GM13977 (cell line): ENCODE data around the gene HMGN3.

Experiments used
- DNase-seq: peaks from one replicate; pipeline ENCODE4 v3.0.0; 2012; ENCODE audit warnings: low spot score
- CTCF ChIP-seq: IDR thresholded peaks from 2 replicates; pipeline ENCODE4 v1.5.1; 2012; ENCODE audit warnings: mild to moderate bottlenecking, control low read depth; ENCODE audit not compliant: insufficient read depth; ENCODE audit errors: extremely low read depth, missing control alignments
- in situ Hi-C: fragments of 300-500 bp; cut with MboI; formaldehyde crosslinking; loops from one replicate; pipeline ENCODE4 v1.12.0; 2022; ENCODE audit warnings: low sequenced_read_pairs, low pct_unique_long_range_greater_than_20kb, mixed read lengths, inconsistent platforms; ENCODE audit not compliant: unreplicated experiment

HMGN3 gene

GRCh38 chr6:79158856-79159516 lies 75.5 kb downstream of the HMGN3 start:
- no peak for TF ChIP-seq CTCF
- DNase-seq = no peak
- in situ Hi-C loops = no loop called here

- no peak for TF ChIP-seq CTCF
- in situ Hi-C loops = no loop called here
- DNase-seq = no peak
Observed at GRCh38 chr6:79157961-79158644, 76.4 kb downstream of the HMGN3 start.

GRCh38 chr6:79152269-79152737 lies 82.2 kb downstream of the HMGN3 start:
- TF ChIP-seq CTCF = no peak
- in situ Hi-C loops = no loop called here
- DNase-seq = no peak
